B cell (primary cell): Measurements from ENCODE around the gene TMEM214. TPM values are rescaled to one million over a fixed set of nuclear protein-coding genes. Genes with fewer than 3 reads are reported as not detected.

Experiments used
- ATAC-seq: fragments of 200-7000 bp; cut with Tn5 transposase; one replicate; pipeline ENCODE4 v1.10.0; 2021; ENCODE audit warnings: low read depth, mild to moderate bottlenecking, moderate number of reproducible peaks, moderate library complexity
- CTCF ChIA-PET: fragments of 350-600 bp; sonication (Branson Sonifier 250); formaldehyde crosslinking; loops from one replicate; lab custom pipeline; 2021; ENCODE audit warnings: antibody characterized with exemption, inconsistent platforms; lab: Charles Lee
- POLR2A ChIA-PET: fragments of 350-600 bp; sonication (Branson Sonifier 250); formaldehyde crosslinking; loops from one replicate; lab custom pipeline; 2021; ENCODE audit warnings: antibody characterized with exemption; lab: Charles Lee
- DNase-seq: peaks from one replicate; pipeline ENCODE4 v3.0.0; 2013
- H2AFZ ChIP-seq: 2 replicates; pipeline ENCODE4 v1.6.1; 2012; ENCODE audit warnings: mild to moderate bottlenecking, low read depth, low read length; ENCODE audit not compliant: insufficient read depth, poor library complexity, severe bottlenecking
- H3K27ac ChIP-seq, 2 donors: 1 replicate in 1 of 2; 2 replicates in 1 of 2; pipeline ENCODE4 v1.5.1; 2012 to 2013; ENCODE audit warnings: low read length in 2 of 2, mild to moderate bottlenecking in 2 of 2, moderate library complexity in 1 of 2
- H3K27me3 ChIP-seq, 4 experiments: fragments of 200-600 bp in 1 of 4; sonication (generic) in 1 of 4; replicated peaks in 1 of 4; 1 replicate in 2 of 4; 2 replicates in 2 of 4; pipeline versions ENCODE4 v1.6.1 to v1.7.0; 2013 to 2016; ENCODE audit warnings: low read length in 3 of 4, mild to moderate bottlenecking in 2 of 4, mixed read lengths in 1 of 4, moderate library complexity in 1 of 4; ENCODE audit not compliant: insufficient read depth in 4 of 4, control insufficient read depth in 3 of 4; ENCODE audit errors: control extremely low read depth in 1 of 4
- H3K36me3 ChIP-seq, 2 experiments: replicated peaks in 1 of 2; 1 replicate in 1 of 2; 2 replicates in 1 of 2; pipeline versions ENCODE4 v1.6.1 to v1.7.1; 2013; ENCODE audit warnings: low read length in 1 of 2; ENCODE audit not compliant: insufficient read depth in 2 of 2, control insufficient read depth in 1 of 2; ENCODE audit errors: control extremely low read depth in 1 of 2, extremely low read depth in 1 of 2
- H3K4me1 ChIP-seq, 2 donors: fragments of 200-600 bp in 1 of 2; sonication (generic) in 1 of 2; 1 replicate in 1 of 2; 2 replicates in 1 of 2; pipeline versions ENCODE4 v1.5.1 to v1.6.1; 2013 to 2017; ENCODE audit warnings: low read length in 2 of 2; ENCODE audit not compliant: control insufficient read depth in 2 of 2, insufficient read depth in 2 of 2
- H3K4me2 ChIP-seq: replicated peaks from 2 replicates; pipeline ENCODE3; 2012; ENCODE audit warnings: mild to moderate bottlenecking, low read depth, low read length; ENCODE audit not compliant: poor library complexity, severe bottlenecking
- H3K4me3 ChIP-seq, 5 experiments: fragments of 200-600 bp in 1 of 5; sonication (generic) in 1 of 5; 1 replicate in 3 of 5; 2 replicates in 2 of 5; pipeline versions ENCODE4 v1.5.1 to v1.7.0; 2011 to 2016; ENCODE audit warnings: low read length in 4 of 5, mild to moderate bottlenecking in 4 of 5, low read depth in 2 of 5, control low read depth in 1 of 5, moderate library complexity in 1 of 5; ENCODE audit not compliant: insufficient read depth in 1 of 5; ENCODE audit errors: control extremely low read depth in 1 of 5, extremely low read depth in 1 of 5
- H3K79me2 ChIP-seq: fragments of 200-600 bp; sonication (generic); one replicate; pipeline ENCODE4 v1.6.0; 2016; ENCODE audit warnings: low read length; ENCODE audit not compliant: control insufficient read depth, insufficient read depth
- H3K9ac ChIP-seq: fragments of 200-600 bp; sonication (generic); 2 replicates; pipeline ENCODE4 v1.6.1; 2017; ENCODE audit warnings: mild to moderate bottlenecking, low read length, moderate library complexity
- H3K9me3 ChIP-seq, 3 donors: one replicate each; pipeline versions ENCODE4 v1.6.1 to v1.7.1; 2013; ENCODE audit warnings: low read length in 2 of 3; ENCODE audit not compliant: control insufficient read depth in 2 of 3, insufficient read depth in 1 of 3; ENCODE audit errors: control extremely low read depth in 1 of 3
- H4K20me1 ChIP-seq: 2 replicates; pipeline ENCODE4 v1.6.0; 2012; ENCODE audit warnings: mild to moderate bottlenecking, low read length; ENCODE audit not compliant: insufficient read depth, control insufficient read depth, poor library complexity, severe bottlenecking
- H3K27ac Mint-ChIP-seq: one replicate; pipeline ENCODE4 v1.8.0; 2021; ENCODE audit warnings: mixed read lengths
- H3K27me3 Mint-ChIP-seq: one replicate; pipeline ENCODE4 v1.8.0; 2021; ENCODE audit warnings: mixed read lengths
- H3K4me1 Mint-ChIP-seq: one replicate; pipeline ENCODE4 v1.8.0; 2021; ENCODE audit warnings: mixed read lengths
- H3K4me3 Mint-ChIP-seq: one replicate; pipeline ENCODE4 v1.8.0; 2021; ENCODE audit warnings: mixed read lengths
- H3K9me3 Mint-ChIP-seq: one replicate; pipeline ENCODE4 v1.8.0; 2022; ENCODE audit warnings: mixed read lengths; ENCODE audit not compliant: insufficient read depth
- EZH2 ChIP-seq: IDR thresholded peaks from 2 replicates; pipeline ENCODE4 v1.6.1; 2012; ENCODE audit warnings: borderline replicate concordance, low read depth, mild to moderate bottlenecking, moderate library complexity, low read length; ENCODE audit not compliant: insufficient read depth, poor library complexity, severe bottlenecking
- WGBS: methylation state at CpG from one replicate; pipeline ENCODE4 v1.1.5; 2013; ENCODE audit warnings: missing lambda C conversion rate; ENCODE audit not compliant: insufficient coverage; 5-methylcytosine and 5-hydroxymethylcytosine counted together
- intact Hi-C: fragments of 100-400 bp; cut with micrococcal nuclease; formaldehyde crosslinking; loops from one replicate; pipeline ENCODE4 v1.10.0; 2022
- polyA plus RNA-seq: library from polyadenylated mRNA; depleted of rRNA; stranded (reverse); fragments of >200 nt; gene quantifications from 2 replicates; pipeline ENCODE4 v1.2.3, GENCODE V29; 2012
- total RNA-seq, 2 donors: library from RNA; stranded (reverse); fragments of 120-200 nt in 1 of 2; gene quantifications; 1 replicate in 1 of 2; 2 replicates in 1 of 2; pipeline versions ENCODE4 v1.2.3 to v1.2.4, GENCODE V29; 2013 to 2022
- TF ChIP-seq, protein P1 (sequence below): fragments of 200-600 bp; IDR thresholded peaks from one replicate; pipeline ENCODE4 v1.8.0; 2022; ENCODE audit warnings: antibody characterized with exemption, mild to moderate bottlenecking

The TMEM214 gene
- total and polyA plus RNA-seq, 2 donors (not counting 1 experiment from before 2014, with no cell fraction given): 80.1 to 91.1 TPM

DNA sequence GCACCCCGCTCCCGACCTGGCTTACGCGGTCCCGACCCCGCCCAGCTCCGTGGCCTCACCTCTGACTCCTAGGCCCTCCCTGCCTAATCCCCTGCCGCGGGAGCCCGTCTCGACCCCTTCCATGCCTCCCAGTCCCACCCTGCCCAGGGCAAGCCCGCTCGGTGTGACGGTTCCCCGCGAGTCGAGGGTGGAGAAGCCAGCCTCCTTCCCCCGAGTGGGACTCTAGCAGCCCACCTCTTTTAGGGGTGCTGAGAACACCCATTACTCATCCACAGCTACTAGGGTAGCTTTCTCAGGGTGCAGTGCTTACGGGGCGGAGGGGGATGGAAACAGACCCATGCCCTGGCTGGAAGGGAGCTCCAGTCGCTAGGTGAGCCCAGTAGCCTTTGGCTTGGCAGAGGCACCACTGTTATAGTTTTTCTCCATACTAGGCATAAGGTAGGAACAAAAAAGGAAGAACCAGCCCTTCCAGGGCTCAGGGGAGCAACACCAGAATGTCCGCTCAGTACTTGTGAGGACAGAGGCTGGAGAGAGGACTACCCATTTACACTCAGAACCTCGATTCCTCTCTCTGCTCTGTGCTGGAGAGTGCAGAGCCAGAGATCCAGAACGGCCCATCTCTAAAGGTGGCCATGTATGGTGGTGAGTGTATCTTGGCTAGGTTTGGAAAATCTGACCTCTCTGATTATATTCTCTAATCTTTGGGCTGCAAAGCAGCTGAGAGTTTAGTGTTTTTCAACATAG is 19.3 kb downstream of the TMEM214 start:
- peak overlapping the region; percentile 84 for H3K27ac Mint-ChIP-seq
- DNase-seq (no peak), ATAC-seq (no peak)
- intact Hi-C loops: loop anchor here (1.0 kb wide), 5 partner anchors 19 to 318 kb away; partner anchors contain the start of genes EIF2B4, KHK, OST4 and SNX17
- peak overlapping the region; percentile 91 for H2AFZ ChIP-seq
- H3K79me2 ChIP-seq: no peaks in the 10 kb centered on the region
- peak overlapping the region; percentile 15 to 80 for H3K27ac ChIP-seq
- no peaks in the 10 kb centered on the region for H3K9me3 Mint-ChIP-seq
- no peaks in the 10 kb centered on the region for H3K9me3 ChIP-seq
- H3K4me1 Mint-ChIP-seq: peaks cover 17% of the 10 kb centered on the region
- no peaks in the 10 kb centered on the region for H4K20me1 ChIP-seq
- H3K4me1 ChIP-seq: peaks cover 4 to 15% of the 10 kb centered on the region in 2 donors
- H3K27me3 Mint-ChIP-seq: peaks cover 7% of the 10 kb centered on the region
- ChIA-PET CTCF (interaction anchor here (0.7 to 3.7 kb wide), 10 partner anchors 10 to 226 kb away, joined by 3 to 27 read pairs (median 6); partner anchors contain the start of genes OST4 and TMEM214), POLR2A (interaction anchor here (0.6 to 4.2 kb wide), 12 partner anchors 10 to 376 kb away, joined by 3 to 48 read pairs (median 4); partner anchors contain the start of genes NRBP1, OST4 and TMEM214)
- peak overlapping the region; percentile 74 for H3K9ac ChIP-seq
- TF ChIP-seq EZH2: no peak
- TF ChIP-seq, protein P1, sequence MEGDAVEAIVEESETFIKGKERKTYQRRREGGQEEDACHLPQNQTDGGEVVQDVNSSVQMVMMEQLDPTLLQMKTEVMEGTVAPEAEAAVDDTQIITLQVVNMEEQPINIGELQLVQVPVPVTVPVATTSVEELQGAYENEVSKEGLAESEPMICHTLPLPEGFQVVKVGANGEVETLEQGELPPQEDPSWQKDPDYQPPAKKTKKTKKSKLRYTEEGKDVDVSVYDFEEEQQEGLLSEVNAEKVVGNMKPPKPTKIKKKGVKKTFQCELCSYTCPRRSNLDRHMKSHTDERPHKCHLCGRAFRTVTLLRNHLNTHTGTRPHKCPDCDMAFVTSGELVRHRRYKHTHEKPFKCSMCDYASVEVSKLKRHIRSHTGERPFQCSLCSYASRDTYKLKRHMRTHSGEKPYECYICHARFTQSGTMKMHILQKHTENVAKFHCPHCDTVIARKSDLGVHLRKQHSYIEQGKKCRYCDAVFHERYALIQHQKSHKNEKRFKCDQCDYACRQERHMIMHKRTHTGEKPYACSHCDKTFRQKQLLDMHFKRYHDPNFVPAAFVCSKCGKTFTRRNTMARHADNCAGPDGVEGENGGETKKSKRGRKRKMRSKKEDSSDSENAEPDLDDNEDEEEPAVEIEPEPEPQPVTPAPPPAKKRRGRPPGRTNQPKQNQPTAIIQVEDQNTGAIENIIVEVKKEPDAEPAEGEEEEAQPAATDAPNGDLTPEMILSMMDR: no peak
- H3K27me3 ChIP-seq: no peaks in the 10 kb centered on the region
- H3K36me3 ChIP-seq: peaks cover 0 to 20% of the 10 kb centered on the region in 2 experiments
- peak overlapping the region; percentile 95 for H3K4me3 Mint-ChIP-seq
- H3K4me2 ChIP-seq: peak overlapping the region; percentile 94
- peak overlapping the region; percentile 23 to 93 (median 70) for H3K4me3 ChIP-seq
- WGBS: 5% methylated on average over 19 of the region's 24 CpGs

- Histone ChIP-seq H3K9me3 (no peaks in the 10 kb centered on the region), H3K36me3 (peaks cover 0 to 24% of the 10 kb centered on the region in 2 experiments), H3K79me2 (no peaks in the 10 kb centered on the region), H3K9ac (no peak overlapping the region), H3K4me1 (peaks cover 4 to 15% of the 10 kb centered on the region in 2 donors), H3K4me2 (no peak overlapping the region), H3K27ac (no peak overlapping the region), H4K20me1 (no peaks in the 10 kb centered on the region), H2AFZ (no peak overlapping the region), H3K27me3 (no peaks in the 10 kb centered on the region), H3K4me3 (no peak overlapping the region)
- CTCF ChIA-PET: interaction anchor here (0.8 to 1.3 kb wide), 3 partner anchors 18 to 227 kb away, joined by 3 to 4 read pairs (median 3); partner anchors contain the start of gene OST4
- Mint-ChIP-seq H3K27me3 (peaks cover 7% of the 10 kb centered on the region), H3K4me3 (peak overlapping the region; percentile 95), H3K4me1 (peaks cover 17% of the 10 kb centered on the region), H3K27ac (peak overlapping the region; percentile 27), H3K9me3 (no peaks in the 10 kb centered on the region)
- intact Hi-C loops: no loop called here
- POLR2A ChIA-PET: no interaction called here
- ATAC-seq (no peak), DNase-seq (no peak)
- 92% methylated on average over 11 of the region's 11 CpGs for WGBS
- no peak for TF ChIP-seq EZH2
- TF ChIP-seq, protein P1: no peak
Observed at GRCh38 chr2:27053321-27053720, 20.6 kb downstream of the TMEM214 start.
